Right lobe of liver (tissue), 6 donors: ENCODE data around the gene PHF2. TPM values are rescaled to one million over a fixed set of nuclear protein-coding genes. Genes with fewer than 3 reads are reported as not detected.

Experiments used
- ATAC-seq, 4 donors: fragments of 200-7000 bp; cut with Tn5 transposase; one replicate each; pipeline ENCODE4 v1.9.1; 2020; ENCODE audit warnings: mild to moderate bottlenecking in 4 of 4, moderate library complexity in 4 of 4
- DNase-seq, 3 donors: peaks; one replicate each; pipeline ENCODE4 v3.0.0-alpha.2; 2020
- H3K27ac ChIP-seq, 3 donors: fragments of 200-600 bp; one replicate each; pipeline ENCODE4 v1.8.0; 2022
- H3K27me3 ChIP-seq, 2 donors: fragments of 200-600 bp; one replicate each; pipeline ENCODE4 v1.8.0; 2022
- H3K36me3 ChIP-seq, 4 donors: fragments of 200-600 bp; sonication (generic) in 1 of 4; one replicate each; pipeline versions ENCODE4 v1.5.1 to v1.8.0; 2017 to 2022; ENCODE audit warnings: control low read depth in 1 of 4
- H3K4me1 ChIP-seq, 4 donors: fragments of 200-600 bp; sonication (generic) in 1 of 4; one replicate each; pipeline versions ENCODE4 v1.5.1 to v1.8.0; 2017 to 2022; ENCODE audit warnings: control low read depth in 1 of 4
- H3K4me3 ChIP-seq, 3 donors: fragments of 200-600 bp; one replicate each; pipeline ENCODE4 v1.8.0; 2022
- H3K9me3 ChIP-seq, 4 donors: fragments of 200-600 bp; sonication (generic) in 1 of 4; one replicate each; pipeline versions ENCODE4 v1.5.1 to v1.8.0; 2017 to 2022; ENCODE audit warnings: control low read depth in 1 of 4
- CTCF ChIP-seq, 4 donors: fragments of 200-600 bp in 3 of 4; fragments of 450-650 bp in 1 of 4; IDR thresholded peaks; one replicate each; pipeline versions ENCODE4 v1.5.1 to v1.8.0; 2016 to 2022; ENCODE audit warnings: antibody characterized with exemption in 4 of 4, mild to moderate bottlenecking in 2 of 4
- POLR2A ChIP-seq: fragments of 450-650 bp; IDR thresholded peaks from one replicate; pipeline ENCODE4 v1.6.1; 2017; ENCODE audit warnings: antibody characterized with exemption, mild to moderate bottlenecking
- WGBS: methylation state at CpG from one replicate; pipeline ENCODE4 v1.1.6; 2018; ENCODE audit warnings: low coverage, low lambda C conversion rate; ENCODE audit not compliant: insufficient coverage; ENCODE audit errors: missing lambda C conversion rate; 5-methylcytosine and 5-hydroxymethylcytosine counted together
- intact Hi-C, 2 donors: fragments of 100-400 bp; cut with DNase I; formaldehyde crosslinking; loops; one replicate each; pipeline versions ENCODE4 v1.11.2 to v1.14.1; 2022
- total RNA-seq, 6 experiments: library from RNA; depleted of rRNA in 2 of 6; stranded (reverse); fragments of >200 nt in 2 of 6; fragmentation: NEBNext Ultra II Directional in 3 of 6; extraction: Animal tissue kit (Norgen Biotek cat#: 25700) in 3 of 6; gene quantifications; one replicate each; pipeline versions ENCODE4 v1.1.0 to v1.2.4, GENCODE V29; 2016 to 2023
- donor health status: DM: no; HTN: yes; CAD: no.
- donor health status: DM: no; HTN: no; CAD: no.
- donor health status: DM: no; HTN: no; CAD: no.
- donor health status: DM: no; HTN: yes; CAD: no.
- donor health status: DM: no; HTN: yes; CAD: no.

The PHF2 gene
- total RNA-seq, 6 experiments from 2014 or later, result 6.3 to 8.5 (median 6.8) TPM

DNA sequence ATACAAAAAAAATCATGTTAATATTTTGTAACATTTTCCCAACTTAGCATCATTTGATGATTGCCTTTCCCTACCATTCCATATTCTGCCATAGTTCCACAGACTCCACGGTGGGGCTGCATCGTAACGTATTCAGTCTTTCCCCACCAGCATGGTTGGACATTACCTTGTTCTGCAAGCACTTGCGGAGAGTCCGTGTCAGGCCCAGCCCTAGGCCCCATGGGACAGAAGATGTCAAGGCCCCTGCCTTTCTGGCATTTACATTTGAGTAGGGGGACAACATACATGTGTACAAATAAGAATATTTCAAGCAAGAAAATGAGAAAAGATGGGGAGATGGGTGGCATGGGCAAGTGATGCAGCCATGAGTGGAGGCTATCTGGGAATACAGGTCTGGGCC, 8.2 kb upstream of the PHF2 start:
- Histone ChIP-seq H3K9me3 (no peaks in the 10 kb centered on the region), H3K27ac (no peak overlapping the region), H3K4me3 (no peak overlapping the region), H3K27me3 (no peaks in the 10 kb centered on the region), H3K4me1 (peaks cover 0 to 15% (median 4%) of the 10 kb centered on the region in 4 donors), H3K36me3 (peaks cover 0 to 21% (median 7%) of the 10 kb centered on the region in 4 donors)
- intact Hi-C loops, result no loop called here
- 94% methylated on average over 5 of the region's 5 CpGs for WGBS
- TF ChIP-seq POLR2A, result no peak
- no peak for TF ChIP-seq CTCF (IDR thresholded peaks at IDR 0.05)
- no peak for DNase-seq
- no peak for ATAC-seq

GRCh38 chr9:93569621-93570174, 6.7 kb upstream of the PHF2 start:
- 73% methylated on average over 1 of the region's 1 CpG for WGBS
- Histone ChIP-seq H3K4me3 (no peak overlapping the region), H3K4me1 (peaks cover 0 to 15% (median 4%) of the 10 kb centered on the region in 4 donors), H3K27me3 (no peaks in the 10 kb centered on the region), H3K36me3 (peaks cover 0 to 7% (median 0%) of the 10 kb centered on the region in 4 donors), H3K9me3 (no peaks in the 10 kb centered on the region), H3K27ac (no peak overlapping the region)
- intact Hi-C loops, result no loop called here
- no peak for TF ChIP-seq POLR2A
- no peak for TF ChIP-seq CTCF (IDR thresholded peaks at IDR 0.05)
- no peak for ATAC-seq
- no peak for DNase-seq

DNA sequence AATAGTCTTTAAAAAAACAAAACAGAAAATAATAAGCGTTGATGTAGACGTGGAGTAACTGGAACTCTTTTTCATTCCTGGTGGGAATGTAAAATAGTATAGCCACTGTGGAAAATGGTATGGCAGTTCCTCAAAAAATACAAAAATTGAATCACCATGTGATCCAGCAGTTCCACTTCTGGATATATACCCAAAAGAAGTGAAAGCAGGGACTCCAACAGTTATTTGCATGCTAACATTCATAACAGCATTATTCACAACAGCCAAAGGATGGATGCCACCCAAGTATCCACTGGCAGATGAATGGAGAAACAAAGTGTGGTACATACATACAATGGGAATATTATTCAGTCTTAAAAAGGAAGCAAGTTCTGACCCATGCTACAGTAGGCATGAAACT, 4.2 kb upstream of the PHF2 start:
- no peaks in the 10 kb centered on the region for H3K36me3 ChIP-seq
- TF ChIP-seq CTCF (IDR thresholded peaks at IDR 0.05) (no peak), POLR2A (no peak)
- no peaks in the 10 kb centered on the region for H3K27me3 ChIP-seq
- peaks cover 0 to 10% (median 5%) of the 10 kb centered on the region in 4 donors for H3K4me1 ChIP-seq
- no peak overlapping the region for H3K4me3 ChIP-seq
- no peaks in the 10 kb centered on the region for H3K9me3 ChIP-seq
- DNase-seq (no peak), ATAC-seq (no peak)
- WGBS, result 81% methylated on average over 2 of the region's 2 CpGs
- intact Hi-C loops, result no loop called here
- no peak overlapping the region for H3K27ac ChIP-seq

DNA sequence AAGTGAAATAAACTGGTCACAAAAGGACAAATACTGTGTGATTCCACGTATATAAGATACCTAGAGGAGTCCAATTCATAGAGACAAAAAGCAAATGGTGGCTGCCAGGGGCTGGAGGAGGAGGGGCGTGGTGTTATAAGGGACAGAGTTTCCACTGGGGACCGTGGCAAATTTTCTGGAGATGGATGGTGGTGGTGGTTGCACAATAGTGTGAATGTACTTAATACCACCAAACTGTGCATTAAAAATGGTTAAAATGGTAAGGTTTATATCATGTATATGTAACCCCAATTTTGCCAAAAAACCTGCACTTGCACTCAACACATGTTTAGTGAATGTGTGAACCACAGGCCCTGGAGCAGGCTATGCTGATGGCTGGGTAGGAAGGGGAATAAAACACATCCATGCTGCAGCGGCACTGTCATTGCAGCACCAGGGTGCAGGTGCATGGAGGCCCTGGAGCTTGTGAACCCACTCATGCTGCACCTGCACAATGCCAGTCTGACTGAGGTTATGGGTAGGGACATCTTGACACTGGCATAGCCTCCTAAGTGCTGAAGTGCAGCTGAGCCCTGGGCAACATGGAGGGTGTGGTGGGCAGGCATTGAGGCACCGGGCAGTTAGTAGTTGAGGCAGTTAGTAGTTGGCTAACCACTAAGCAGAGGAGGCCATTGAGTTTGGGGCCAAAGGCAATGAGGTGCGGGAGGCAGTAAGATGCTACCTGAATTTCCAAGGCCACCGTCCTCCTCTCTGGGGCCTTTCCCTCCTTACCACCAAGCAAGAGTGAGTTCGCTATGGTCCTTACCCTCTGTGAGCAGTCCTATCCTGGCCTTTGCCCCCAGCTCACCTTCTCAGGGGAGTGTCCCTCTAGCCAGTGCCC, 3.5 kb upstream of the PHF2 start:
- no peak for DNase-seq
- 91% methylated on average over 4 of the region's 8 CpGs for WGBS
- Histone ChIP-seq H3K9me3 (no peaks in the 10 kb centered on the region), H3K27ac (no peak overlapping the region), H3K36me3 (no peaks in the 10 kb centered on the region), H3K4me3 (no peak overlapping the region), H3K4me1 (peaks cover 0 to 9% (median 4%) of the 10 kb centered on the region in 4 donors), H3K27me3 (no peaks in the 10 kb centered on the region)
- intact Hi-C loops, result no loop called here
- TF ChIP-seq CTCF (IDR thresholded peaks at IDR 0.05), result no peak
- no peak for TF ChIP-seq POLR2A
- ATAC-seq, result no peak
